ENCODE data around the gene PHF21A.

DNA sequence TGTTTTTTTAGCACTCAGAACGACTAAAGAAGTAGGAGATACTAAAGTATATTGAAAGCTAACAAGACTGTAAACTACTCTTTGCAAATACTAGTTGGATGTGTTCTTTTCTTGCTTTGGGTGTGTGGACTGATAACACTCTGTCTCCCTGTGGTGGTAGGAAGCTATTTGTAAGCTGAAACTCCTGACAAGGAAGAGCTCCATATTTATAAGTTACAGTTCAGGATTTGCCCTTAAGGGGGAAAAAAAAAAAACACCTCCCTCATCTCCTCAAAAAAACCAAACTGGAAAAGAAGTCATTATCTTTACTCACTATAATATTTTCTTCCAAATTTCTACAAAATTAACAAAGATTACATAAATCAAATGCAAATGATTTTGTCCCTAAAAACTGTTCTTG, 103.9 kb downstream of the PHF21A start:
- TF ChIP-seq, protein P1, sequence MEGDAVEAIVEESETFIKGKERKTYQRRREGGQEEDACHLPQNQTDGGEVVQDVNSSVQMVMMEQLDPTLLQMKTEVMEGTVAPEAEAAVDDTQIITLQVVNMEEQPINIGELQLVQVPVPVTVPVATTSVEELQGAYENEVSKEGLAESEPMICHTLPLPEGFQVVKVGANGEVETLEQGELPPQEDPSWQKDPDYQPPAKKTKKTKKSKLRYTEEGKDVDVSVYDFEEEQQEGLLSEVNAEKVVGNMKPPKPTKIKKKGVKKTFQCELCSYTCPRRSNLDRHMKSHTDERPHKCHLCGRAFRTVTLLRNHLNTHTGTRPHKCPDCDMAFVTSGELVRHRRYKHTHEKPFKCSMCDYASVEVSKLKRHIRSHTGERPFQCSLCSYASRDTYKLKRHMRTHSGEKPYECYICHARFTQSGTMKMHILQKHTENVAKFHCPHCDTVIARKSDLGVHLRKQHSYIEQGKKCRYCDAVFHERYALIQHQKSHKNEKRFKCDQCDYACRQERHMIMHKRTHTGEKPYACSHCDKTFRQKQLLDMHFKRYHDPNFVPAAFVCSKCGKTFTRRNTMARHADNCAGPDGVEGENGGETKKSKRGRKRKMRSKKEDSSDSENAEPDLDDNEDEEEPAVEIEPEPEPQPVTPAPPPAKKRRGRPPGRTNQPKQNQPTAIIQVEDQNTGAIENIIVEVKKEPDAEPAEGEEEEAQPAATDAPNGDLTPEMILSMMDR (optimal IDR thresholded peaks at IDR 0.05 in 1 of 3, IDR thresholded peaks at IDR 0.05 in 1 of 3, conservative IDR thresholded peaks at IDR 0.05 in 1 of 3; ENCODE audit: extremely low read depth in 1 of 3, insufficient read depth in 2 of 3, low read length in 3 of 3): no peak
- TF ChIP-seq EZH2 (IDR thresholded peaks at IDR 0.05; ENCODE audit: low read length): no peak

Data from keratinocyte (primary cell).